ENCODE data around the gene CCNL1.

CCNL1 gene

GRCh38 chr3:157126365-157126764, 33.6 kb downstream of the CCNL1 start:
- H3K4me3 ChIP-seq (ENCODE audit: low read depth, low read length): no peak overlapping the region

DNA sequence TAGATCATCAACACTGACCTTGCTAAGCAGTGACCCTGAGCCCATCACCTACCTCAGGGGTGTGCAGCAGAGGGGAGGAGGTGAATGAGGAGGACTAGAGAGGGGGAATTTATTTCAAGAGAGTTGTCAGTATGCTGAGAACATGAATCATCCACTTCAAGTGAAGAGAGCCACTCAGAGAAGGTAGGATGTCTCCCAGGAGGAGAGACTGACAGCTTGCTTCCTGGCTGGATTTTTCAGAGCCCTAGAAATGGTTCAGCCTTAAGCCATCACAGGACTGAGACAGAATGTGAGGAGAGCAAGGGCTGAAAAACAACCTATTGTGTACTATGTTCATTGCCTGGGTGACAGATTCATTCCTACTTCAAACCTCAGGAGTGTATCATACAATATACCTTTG, 34.8 kb downstream of the CCNL1 start:
- H3K4me3 ChIP-seq (ENCODE audit: low read depth, low read length): no peak overlapping the region

DNA sequence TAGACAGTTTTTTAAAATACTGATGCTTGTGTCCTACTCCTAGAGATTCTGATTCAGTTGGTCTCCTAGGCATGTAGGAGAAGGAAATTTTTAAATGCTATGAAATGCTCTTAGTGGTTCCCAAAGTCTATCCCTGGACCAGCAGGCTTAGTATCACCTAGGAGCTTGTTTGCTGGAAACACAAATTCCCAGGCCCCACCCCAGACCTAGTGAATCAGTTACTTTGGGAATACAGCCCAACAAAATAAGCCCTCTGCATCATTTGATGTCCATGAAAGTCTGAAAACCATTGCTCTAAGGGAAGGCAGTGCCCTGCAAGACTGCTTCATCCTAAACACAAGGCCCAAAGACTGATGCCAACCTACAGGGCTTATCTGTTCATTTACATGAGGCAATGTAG, 36.3 kb downstream of the CCNL1 start:
- no peak overlapping the region for H3K4me3 ChIP-seq (ENCODE audit: low read depth, low read length)

DNA sequence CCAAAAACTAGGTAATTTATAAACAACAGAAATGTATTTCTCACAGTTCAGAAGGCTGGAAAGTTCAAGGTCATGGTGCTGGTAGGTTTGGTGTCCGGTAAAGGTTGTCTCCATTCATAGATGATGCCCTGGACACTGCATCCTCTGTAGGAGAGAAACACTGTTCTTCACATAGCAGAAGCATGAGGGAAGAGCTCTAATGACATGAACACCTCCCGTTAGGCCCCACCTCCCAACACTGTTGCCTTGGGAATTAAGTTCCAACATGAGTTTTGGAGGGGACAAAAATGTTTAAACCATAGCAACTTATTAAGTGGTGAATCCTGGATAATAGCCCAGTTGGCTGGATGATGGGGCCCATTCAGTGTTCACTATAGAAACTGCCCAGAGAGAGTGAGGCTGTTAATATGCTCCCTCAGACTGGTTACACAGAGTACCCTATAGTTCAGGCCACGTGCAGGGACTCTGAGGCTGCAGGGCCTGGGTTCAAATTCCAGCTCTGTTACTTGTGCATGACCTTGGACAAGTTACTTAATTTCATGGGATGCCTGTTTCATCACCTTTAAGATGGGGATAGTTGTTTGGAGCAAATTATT, 37.0 kb downstream of the CCNL1 start:
- no peak overlapping the region for H3K4me3 ChIP-seq (ENCODE audit: low read depth, low read length)

DNA sequence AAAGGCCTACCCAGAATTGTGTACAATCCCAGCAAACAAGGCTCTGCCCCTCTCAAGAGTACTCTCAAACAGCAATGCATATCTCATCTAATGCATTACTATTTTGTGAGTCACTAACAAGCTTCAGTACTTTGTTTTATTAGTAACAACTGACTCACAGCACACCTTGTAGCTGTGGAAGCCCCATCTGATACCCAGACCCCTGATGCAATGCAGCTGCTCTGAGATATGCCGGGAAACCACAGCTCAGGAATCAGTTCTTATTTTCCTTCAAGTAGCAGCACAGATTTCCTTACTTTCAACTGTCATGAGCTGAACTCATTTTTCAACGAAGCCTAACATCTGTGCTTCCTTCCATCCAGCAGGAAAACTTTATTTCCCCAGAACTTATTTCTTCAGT, 37.8 kb downstream of the CCNL1 start:
- no peak overlapping the region for H3K4me3 ChIP-seq (ENCODE audit: low read depth, low read length)

DNA sequence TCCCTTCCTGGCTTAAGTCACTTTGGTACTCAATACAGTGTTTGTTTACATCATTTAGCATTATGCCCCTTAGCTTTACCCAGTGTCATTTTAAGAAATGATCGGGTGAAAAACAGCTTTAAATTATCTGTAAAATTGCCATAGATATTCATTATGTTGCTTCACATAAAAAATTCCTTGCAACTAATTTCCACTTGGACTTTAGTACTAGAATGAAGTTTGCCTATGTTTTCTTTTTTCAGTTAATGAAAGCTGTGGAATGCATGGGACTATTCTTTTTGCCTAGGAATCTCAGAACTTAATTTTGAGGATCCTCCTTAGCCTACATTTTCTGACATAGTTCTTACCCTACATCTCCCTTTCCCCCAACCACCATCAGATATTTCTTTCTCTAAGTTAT, 38.4 kb downstream of the CCNL1 start:
- H3K4me3 ChIP-seq (ENCODE audit: low read depth, low read length): no peak overlapping the region

DNA sequence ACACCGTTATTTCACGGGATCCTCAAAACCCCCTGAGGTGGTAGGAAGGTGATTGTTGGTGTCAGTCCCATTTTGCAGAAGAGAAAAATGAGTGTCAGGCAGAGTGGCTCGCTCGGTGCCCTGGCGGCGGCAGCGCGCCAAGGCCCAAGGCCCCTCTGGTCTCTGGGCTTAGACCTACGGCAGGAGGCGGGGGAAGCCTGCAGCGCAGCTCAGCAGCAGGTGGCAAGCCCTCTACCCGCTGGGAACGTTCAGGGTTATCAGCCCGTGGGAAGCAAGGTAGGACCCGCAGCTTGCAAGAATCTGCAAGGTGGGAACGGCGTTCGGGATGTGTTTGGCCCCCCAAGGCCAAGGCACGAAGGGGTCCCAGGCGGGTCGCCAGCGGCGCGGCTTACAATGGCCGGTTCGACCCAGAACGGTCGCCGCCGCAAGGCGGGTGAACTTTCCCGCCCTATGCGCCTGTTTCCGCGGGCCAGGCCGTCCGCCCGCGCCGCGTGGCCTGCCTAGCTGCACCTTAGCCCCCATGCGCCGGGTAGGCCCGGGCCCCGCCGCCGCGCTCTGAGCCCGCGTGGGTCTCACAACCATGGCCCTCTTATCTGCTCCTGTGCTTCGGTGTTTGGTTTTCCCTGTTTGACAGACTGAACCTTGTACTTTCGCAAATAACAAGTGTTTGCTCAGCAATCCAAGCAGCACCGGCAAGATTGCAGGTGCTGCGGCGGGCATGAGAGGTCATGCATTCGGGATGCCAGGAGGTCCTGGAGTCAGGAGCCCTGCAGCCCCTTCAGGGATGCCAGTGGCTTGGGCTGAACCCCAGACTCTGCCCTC, 39.7 kb downstream of the CCNL1 start:
- no peak overlapping the region for H3K4me3 ChIP-seq (ENCODE audit: low read depth, low read length)

DNA sequence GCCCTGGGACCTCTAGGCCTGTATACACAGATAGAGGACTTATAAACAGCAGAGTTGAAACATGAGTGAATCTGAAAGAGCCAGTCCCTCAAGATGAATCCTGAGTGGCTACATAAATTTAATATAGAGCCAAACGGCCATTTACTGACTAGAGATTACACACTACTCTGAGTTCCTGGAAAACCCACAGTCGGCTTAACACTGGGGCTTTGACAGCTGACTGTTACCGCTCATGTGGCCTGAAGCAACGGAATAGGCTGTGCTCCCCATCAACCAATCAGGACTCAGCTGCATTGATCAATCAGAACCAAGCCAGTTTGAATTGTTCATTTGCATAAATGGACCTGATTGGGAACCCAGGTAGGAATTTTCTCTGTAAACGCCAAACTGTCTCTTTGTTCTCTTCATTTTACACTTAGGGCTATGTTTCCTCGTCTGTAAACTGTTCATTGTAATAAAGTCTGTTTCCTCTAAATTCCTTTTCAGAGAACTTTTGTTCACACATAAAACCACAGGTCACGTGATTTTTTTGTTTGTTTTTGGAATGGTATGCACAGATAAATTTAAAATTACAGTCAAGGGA, 40.5 kb downstream of the CCNL1 start:
- H3K4me3 ChIP-seq (ENCODE audit: low read depth, low read length): no peak overlapping the region

DNA sequence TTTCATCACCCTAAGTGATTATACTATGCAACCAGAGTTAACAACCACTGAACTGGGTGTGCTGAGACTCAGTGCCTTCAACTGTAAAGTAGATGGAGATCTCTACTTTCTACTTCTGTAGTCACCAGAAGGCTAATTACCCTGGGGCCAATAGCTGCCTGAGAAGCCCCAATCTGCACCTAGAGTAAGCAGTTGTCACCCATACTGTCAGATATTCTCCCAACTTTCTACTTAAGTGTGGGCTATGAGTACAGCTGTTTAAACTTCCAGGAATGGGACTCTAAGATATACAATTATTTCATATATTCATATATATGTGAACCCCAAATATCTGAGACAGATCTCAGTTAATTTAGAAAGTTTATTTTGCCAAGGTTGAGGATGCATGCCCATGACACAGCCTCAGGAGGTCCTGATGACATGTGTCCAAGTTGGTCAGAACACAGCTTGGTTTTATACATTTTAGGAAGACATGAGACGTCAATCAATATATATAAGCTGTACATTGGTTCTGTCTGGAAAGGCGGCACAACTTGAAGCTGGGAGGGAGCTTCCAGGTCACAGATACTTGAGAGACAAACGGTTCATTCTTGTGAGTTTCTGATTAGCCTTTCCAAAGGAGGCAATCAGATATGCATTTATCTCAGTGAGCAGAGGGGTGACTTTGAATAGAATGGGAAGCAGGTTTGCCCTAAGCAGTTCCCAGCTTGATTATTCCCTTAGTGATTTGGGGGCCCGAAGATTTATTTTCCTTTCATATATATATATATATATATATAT, 41.9 kb downstream of the CCNL1 start:
- H3K4me3 ChIP-seq (ENCODE audit: low read depth, low read length): no peak overlapping the region

DNA sequence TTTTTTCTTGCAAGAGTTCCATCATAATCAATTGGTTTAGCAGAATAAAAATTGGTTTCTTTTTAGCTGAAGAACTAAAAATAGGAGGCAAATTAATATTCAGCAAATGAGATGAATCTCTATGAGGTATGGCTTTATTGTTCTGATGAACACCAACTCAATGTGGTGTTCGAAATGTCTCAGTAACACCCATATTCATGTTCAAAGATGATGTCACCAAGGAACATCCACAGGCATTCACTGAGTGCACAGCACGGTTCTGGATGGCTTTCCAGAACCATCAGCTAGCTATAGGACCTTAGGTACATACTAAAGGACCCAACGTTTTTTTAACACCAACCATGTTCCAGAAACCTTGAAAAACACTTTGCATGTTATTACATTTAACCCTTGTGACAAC, 42.7 kb downstream of the CCNL1 start:
- no peak overlapping the region for H3K4me3 ChIP-seq (ENCODE audit: low read depth, low read length)

DNA sequence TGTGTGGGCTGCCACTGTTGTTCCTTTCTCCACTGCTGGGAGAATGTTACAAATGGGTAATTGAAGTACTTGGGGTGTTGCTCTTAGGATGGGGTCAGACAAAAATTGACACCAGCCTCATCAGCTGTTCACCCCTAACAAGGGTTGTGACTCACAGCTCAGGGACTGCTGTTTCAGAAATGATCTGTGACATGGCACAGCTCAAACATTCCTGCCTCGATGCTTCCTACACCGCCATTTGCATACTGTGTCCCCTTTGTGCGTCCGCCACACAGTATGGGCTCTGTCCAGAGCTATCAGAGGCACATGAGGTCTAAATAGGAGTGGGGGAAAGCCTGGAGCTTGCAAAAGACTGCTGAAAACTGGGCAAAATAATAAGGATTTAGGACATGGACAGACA, 43.9 kb downstream of the CCNL1 start:
- H3K4me3 ChIP-seq (ENCODE audit: low read depth, low read length): no peak overlapping the region

GRCh38 chr3:157115069-157116006, 44.6 kb downstream of the CCNL1 start:
- H3K4me3 ChIP-seq (ENCODE audit: low read depth, low read length): no peak overlapping the region

DNA sequence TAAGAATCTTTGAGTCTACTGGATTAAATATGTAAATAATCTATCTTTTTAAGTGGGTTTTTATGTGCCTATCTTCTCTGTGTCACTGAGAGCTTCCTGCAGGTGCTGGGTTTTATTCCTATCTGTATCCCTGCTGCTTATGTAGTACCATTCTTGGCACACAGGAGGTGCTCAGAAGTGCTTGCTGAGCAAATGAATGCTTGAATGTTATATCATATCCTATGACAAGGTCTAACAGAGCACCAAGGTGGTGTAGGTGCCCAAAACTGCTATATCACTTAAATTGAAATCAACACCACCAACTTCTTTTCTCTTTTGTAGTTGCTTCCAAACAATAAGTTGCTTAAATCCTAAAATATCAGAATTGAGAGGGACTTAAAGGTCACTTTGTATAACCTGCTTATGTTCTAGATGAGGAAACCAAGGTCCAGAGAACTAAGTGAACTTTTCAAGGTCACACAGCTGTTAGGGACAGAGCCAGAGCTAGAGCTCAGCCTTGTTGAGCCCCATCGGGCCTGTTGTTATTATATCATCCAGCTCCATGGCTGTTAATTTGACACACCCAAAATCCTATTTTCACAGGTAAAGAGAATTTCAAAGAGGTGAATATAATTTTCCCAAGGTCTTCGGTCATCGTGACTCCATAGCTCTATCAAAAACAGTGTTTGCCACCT, 46.0 kb downstream of the CCNL1 start:
- H3K4me3 ChIP-seq (ENCODE audit: low read depth, low read length): no peak overlapping the region

DNA sequence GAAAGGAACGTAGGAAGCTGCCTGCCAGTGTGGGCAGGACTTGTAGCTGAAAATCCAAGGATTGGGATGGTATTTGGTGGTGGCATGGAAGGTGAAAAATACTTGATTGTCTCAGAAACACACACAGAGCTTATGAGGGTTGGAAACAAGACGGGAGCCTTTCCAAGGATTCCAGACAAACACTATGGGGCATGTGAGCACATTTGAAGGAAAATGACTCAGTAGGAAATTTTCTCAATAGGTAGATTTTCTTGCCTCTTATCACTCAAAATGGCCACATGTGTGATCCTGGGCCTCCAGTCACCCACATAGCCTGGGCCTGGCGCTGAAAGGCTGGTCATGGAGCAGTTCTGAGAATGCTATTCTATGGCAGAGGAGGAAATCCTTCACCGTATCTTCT, 47.4 kb downstream of the CCNL1 start:
- H3K4me3 ChIP-seq (ENCODE audit: low read depth, low read length): no peak overlapping the region

DNA sequence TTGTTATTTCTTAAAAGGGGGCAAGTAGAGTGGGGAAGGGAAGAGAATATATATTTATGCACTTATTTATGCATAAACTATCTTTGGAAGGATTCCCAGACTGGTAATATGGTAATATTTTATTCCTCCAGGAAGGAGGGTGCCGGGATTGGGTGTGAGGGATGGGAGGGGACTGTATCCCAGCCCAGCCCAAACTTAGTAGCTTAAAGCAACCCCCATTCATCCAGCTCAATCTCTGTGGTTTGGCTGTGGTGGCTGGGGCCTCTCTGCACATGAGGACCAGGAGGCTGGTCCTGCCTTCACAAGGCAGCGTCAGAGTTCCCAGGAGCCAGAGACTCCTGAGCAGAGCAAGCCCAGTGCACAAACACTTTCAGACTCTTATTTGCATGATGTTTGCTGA, 48.4 kb downstream of the CCNL1 start:
- no peak overlapping the region for H3K4me3 ChIP-seq (ENCODE audit: low read depth, low read length)

DNA sequence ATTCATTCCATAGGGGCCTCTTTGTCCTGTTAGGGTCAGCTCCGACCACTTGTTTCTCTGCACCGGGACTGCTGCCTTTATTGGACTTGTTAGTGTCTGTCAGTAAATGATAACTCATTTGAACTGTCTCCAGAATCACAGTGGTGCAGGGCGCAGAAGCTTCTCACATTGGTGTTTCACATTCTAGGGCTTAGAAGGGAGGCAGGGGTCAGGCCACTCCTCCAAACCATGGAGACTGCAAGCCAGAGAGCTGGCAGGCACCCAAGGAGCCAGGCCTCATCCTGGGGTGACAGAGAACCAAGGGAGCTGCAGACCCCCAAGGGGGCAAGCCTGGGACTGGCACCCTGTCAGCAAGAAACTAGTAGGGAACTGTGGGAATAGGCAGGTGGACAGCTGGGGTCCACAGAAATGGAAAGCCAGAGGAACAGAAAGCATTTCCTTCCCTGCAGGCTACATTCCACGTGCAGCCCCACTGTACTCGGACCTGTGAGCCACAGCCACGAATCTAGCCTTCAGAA, 49.1 kb downstream of the CCNL1 start:
- H3K4me3 ChIP-seq (ENCODE audit: low read depth, low read length): no peak overlapping the region

DNA sequence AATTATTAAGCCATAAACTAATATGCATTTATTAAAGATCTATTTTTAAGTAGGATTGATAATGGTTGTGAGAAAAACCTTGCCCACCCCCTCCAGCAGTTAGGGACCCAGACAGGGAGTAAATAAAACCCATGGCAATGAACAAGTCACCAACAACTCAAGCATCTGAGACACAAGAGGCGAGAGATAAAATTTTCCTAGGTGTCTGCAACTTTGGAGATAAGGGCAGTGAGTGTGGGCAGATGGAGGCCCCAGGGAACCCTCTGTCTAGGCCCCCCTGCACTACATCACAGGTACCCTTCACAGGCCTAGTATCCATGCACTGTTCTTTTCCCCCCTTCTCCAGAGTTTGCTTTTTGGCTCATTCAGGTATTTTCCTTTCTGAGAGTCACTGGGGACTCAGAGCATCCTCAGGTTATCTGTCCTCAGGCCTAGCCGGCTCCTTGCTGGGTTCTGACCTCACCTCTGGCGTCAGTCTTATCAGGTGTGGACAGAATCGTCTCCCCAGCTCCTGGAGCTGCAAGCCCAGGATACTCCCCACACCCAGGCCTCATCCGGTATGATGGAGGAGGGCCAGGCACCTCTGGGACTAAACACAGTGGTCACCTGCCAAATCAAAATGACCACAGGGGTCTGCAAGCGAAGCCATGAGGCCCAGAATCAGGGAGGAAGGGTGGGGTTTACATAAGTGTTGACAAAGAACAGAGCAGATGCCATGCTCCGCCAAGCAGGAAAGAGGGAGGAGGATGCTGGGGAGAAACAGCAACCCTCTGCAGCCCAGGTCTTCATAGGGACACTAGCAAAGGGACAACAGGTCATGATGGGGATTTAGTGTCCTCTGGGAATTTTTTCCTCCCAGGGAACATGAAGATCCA, 50.4 kb downstream of the CCNL1 start:
- H3K4me3 ChIP-seq (ENCODE audit: low read depth, low read length): no peak overlapping the region

GRCh38 chr3:157107644-157108133, 52.3 kb downstream of the CCNL1 start:
- no peak overlapping the region for H3K4me3 ChIP-seq (ENCODE audit: low read depth, low read length)

GRCh38 chr3:157107037-157107436, 52.9 kb downstream of the CCNL1 start:
- no peak overlapping the region for H3K4me3 ChIP-seq (ENCODE audit: low read depth, low read length)

All from iPS-11a (cell line).